Muscle layer of duodenum (tissue), 2 donors: ENCODE measurements around the gene DVL2.

Experiments
- H3K27ac ChIP-seq: one replicate; pipeline ENCODE4 v1.7.0; 2013; ENCODE audit warnings: mild to moderate bottlenecking, low read length
- H3K27me3 ChIP-seq: one replicate; pipeline ENCODE4 v1.7.0; 2013; ENCODE audit warnings: low read depth, mild to moderate bottlenecking, control low read depth, low read length
- H3K36me3 ChIP-seq, 2 donors: one replicate each; pipeline ENCODE4 v1.7.0; 2013; ENCODE audit warnings: low read length in 2 of 2, control low read depth in 1 of 2, mild to moderate bottlenecking in 1 of 2; ENCODE audit not compliant: insufficient read depth in 2 of 2, control insufficient read depth in 1 of 2
- H3K4me1 ChIP-seq, 2 donors: one replicate each; pipeline ENCODE4 v1.7.0; 2013; ENCODE audit warnings: low read length in 2 of 2, mild to moderate bottlenecking in 2 of 2, control low read depth in 1 of 2, moderate library complexity in 1 of 2; ENCODE audit not compliant: insufficient read depth in 2 of 2, control insufficient read depth in 1 of 2
- H3K4me3 ChIP-seq, 2 donors: one replicate each; pipeline ENCODE4 v1.7.0; 2013; ENCODE audit warnings: low read length in 2 of 2, low read depth in 1 of 2, mild to moderate bottlenecking in 1 of 2
- H3K9me3 ChIP-seq, 2 donors: one replicate each; pipeline ENCODE4 v1.7.0; 2013; ENCODE audit warnings: low read length in 2 of 2, control low read depth in 1 of 2, mild to moderate bottlenecking in 1 of 2; ENCODE audit not compliant: control insufficient read depth in 1 of 2
- donor health status: healthy.

Gene DVL2

DNA sequence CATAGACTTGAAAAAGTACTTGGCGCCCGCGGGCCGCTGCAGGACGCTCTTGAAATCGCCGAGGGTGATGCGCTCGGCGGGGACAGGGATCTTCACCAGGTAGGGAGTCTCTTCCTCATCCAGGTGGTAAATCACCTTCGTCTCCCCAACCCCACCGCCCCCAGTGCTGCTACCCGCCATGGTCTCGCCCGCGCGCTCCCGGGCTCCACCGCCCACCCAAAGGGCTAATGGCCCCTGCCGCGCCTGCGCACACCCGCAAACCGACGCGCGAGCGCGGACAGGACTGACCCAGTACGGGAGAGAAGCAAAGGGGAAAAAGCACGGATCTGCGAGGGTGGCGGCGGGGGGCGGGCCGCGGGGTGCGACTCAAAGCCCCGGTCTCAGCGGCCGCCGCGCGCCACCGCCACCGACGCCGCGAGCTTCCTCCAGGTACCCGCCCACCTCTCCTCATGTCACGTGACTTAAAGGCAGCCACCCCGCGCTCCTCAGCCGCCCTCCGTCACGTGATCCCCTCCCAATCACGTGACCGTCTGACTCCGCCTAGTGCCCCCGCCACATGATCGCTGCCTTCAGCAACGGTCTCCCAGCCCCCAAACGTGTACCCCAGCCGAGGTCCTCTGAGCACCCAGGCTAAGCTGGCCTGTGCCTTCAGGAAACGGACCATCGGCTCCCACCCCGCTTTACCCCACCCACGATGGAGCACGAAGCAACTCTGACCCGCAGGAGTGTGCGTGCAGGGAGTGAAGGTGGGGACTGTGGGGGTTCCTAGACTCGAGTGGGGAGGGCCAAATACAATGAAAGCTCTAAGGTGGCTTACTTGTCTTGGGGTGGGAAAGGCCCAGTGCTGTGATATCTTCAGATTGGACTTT lies at the start of gene DVL2:
DVL2 (minus strand) TSS at position 435 of the 869 bp plus-strand sequence; CDS start at position 180, 255 bp downstream.
- Histone ChIP-seq H3K27ac (peak within 1 kb of the TSS; percentile 87), H3K36me3 (peaks cover 24 to 32% of the 10 kb centered on the region in 2 donors), H3K4me3 (peak within 1 kb of the TSS; percentile 91 to 98), H3K9me3 (no peaks in the 10 kb centered on the region), H3K4me1 (peaks cover 17 to 44% of the 10 kb centered on the region in 2 donors), H3K27me3 (no peaks in the 10 kb centered on the region)

DNA sequence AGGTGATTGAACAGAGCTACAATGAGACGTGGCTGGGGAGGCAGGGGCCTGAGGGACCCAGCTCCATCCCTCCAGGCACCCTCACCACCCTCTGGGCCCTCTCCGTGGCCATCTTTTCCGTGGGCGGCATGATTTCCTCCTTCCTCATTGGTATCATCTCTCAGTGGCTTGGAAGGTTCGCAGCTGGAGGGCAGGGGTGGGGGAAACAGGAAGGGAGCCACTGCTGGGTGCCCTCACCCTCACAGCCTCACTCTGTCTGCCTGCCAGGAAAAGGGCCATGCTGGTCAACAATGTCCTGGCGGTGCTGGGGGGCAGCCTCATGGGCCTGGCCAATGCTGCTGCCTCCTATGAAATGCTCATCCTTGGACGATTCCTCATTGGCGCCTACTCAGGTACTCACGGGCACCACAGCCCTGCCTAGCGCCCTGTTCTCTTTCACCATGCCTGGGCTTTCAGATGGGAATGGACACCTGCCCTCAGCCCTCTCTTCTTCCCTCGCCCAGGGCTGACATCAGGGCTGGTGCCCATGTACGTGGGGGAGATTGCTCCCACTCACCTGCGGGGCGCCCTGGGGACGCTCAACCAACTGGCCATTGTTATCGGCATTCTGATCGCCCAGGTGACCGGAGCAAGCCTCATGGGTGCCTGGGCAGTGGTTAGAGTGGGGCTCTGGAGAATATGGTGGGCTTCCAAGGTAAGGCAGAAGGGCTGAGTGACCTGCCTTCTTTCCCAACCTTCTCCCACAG lies 49.3 kb upstream of the DVL2 start:
- Histone ChIP-seq H3K36me3 (peaks cover 3 to 28% of the 10 kb centered on the region in 2 donors), H3K4me3 (peak overlapping the region in 1 of 2 donors; percentile 68), H3K27me3 (no peaks in the 10 kb centered on the region), H3K9me3 (no peaks in the 10 kb centered on the region), H3K4me1 (peaks cover 0 to 41% of the 10 kb centered on the region in 2 donors), H3K27ac (peak overlapping the region; percentile 67)

DNA sequence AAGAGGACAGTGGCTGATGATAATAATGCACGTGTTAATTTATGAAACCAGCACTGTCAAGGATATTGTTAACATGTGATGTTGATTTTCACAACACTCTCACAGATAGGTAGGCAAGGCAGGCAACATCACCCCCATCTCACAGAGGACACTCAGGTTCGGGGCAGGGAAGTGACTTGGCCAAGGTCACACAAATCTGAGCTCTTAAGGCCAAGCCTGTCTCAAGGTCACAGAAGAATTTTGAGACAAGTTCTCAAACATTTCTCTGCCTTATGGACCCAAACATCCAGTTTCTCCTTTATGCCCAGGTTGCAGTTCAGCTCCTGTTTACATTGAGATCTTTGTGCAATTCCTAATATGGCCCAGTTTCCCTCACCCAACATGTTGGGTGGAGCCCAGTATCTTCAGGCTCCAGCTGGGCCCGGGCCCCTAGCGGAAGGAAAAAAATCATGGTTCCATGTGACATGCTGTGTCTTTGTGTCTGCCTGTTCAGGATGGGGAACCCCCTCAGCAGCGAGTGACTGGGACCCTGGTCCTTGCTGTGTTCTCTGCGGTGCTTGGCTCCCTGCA lies 48.5 kb upstream of the DVL2 start:
- Histone ChIP-seq H3K9me3 (no peaks in the 10 kb centered on the region), H3K36me3 (peaks cover 3 to 28% of the 10 kb centered on the region in 2 donors), H3K27ac (peak overlapping the region; percentile 67), H3K4me1 (peaks cover 0 to 41% of the 10 kb centered on the region in 2 donors), H3K27me3 (no peaks in the 10 kb centered on the region), H3K4me3 (peak overlapping the region; percentile 53 to 68)

DNA sequence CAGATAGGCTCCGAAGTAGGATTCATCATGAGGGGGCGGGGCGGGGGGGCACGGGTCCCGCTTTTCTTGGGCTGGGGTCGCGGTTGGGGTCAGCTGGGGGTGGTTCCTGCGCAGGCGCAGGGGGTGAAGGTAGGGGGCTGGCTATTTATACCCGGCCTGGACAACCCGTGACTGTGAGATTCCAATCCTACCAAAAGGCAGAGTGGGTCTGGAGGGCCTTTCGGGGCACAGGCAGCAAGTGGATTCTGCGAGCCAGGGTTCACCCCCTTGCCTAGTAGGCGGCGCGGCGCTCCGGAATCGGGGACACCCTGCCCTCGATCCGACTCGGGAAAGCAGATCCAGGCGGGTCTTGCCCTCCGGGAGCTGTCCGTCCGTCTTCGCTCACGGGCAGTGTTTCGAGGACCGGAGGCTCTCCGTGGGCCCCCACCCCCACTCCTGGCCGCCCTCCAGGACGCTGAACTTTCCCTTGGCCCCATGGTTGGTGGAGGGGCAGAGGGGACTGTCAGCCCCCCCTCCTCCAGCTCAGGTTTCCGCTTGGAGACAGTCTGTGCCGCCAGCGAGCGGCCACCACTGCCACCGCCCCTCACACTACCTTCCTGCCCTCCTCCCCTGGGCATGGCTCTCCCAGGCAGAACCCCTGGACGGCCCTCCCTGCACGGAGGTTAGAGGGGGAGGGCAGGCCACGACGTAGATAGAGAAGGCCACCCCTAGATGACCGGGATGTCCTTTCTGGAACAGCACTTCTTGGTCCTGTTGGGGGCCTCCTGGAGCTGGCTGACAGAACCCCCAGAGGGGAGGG lies 47.8 kb upstream of the DVL2 start:
- peaks cover 0 to 41% of the 10 kb centered on the region in 2 donors for H3K4me1 ChIP-seq
- H3K27ac ChIP-seq, result peak overlapping the region; percentile 67
- peak overlapping the region; percentile 53 to 68 for H3K4me3 ChIP-seq
- no peaks in the 10 kb centered on the region for H3K27me3 ChIP-seq
- peaks cover 3 to 25% of the 10 kb centered on the region in 2 donors for H3K36me3 ChIP-seq
- H3K9me3 ChIP-seq, result no peaks in the 10 kb centered on the region

DNA sequence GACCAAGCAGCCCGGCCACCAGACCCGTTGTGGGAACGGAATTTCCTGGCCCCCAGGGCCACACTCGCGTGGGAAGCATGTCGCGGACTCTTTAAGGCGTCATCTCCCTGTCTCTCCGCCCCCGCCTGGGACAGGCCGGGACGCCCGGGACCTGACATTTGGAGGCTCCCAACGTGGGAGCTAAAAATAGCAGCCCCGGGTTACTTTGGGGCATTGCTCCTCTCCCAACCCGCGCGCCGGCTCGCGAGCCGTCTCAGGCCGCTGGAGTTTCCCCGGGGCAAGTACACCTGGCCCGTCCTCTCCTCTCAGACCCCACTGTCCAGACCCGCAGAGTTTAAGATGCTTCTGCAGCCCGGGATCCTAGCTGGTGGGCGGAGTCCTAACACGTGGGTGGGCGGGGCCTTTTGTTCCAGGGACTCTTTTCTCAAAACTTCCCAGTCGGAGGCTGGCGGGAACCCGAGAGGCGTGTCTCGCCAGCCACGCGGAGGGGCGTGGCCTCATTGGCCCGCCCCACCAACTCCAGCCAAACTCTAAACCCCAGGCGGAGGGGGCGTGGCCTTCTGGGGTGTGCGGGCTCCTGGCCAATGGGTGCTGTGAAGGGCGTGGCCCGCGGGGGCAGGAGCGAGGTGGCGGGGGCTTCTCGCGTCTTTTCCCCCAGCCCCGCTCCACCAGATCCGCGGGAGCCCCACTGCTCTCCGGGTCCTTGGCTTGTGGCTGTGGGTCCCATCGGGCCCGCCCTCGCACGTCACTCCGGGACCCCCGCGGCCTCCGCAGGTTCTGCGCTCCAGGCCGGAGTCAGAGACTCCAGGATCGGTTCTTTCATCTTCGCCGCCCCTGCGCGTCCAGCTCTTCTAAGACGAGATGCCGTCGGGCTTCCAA lies 47.0 kb upstream of the DVL2 start, which contains the start of gene SLC2A4:
SLC2A4 (plus strand) TSS at position 645 of the 879 bp plus-strand sequence; CDS start at position 862, 217 bp downstream.
- no peaks in the 10 kb centered on the region for H3K9me3 ChIP-seq
- no peaks in the 10 kb centered on the region for H3K27me3 ChIP-seq
- peak within 1 kb of the TSS; percentile 66 to 68 for H3K4me3 ChIP-seq
- H3K4me1 ChIP-seq, result peaks cover 0 to 41% of the 10 kb centered on the region in 2 donors
- H3K27ac ChIP-seq, result peak within 1 kb of the TSS; percentile 86
- H3K36me3 ChIP-seq, result peaks cover 3 to 21% of the 10 kb centered on the region in 2 donors

DNA sequence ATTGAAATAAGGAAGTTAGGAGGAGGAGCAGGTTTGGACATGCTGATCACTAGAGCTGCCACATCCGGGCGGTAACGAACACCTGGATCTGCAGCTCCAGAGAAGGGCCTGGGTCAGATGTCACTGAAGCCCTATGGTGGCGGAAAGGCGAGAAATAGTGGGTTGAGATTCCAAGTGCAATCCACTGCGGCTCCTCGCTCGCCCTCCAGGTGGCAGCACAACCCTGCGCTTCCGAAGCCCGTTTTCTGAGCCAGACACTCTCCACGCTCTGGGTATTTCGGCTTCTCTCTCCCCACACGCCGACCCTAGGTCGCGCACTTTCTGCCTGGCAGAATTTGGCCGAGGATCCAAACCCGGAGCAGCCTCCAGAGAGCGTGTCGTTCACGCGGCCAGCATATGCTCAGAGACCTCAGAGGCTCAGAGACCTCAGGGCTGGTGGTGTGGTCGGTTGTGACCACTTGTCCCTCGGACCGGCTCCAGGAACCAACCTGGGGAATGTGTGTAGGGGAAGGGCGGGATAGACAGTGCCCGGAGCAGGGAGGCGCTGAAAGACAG lies 46.3 kb upstream of the DVL2 start:
- H3K27ac ChIP-seq, result peak overlapping the region; percentile 86
- no peaks in the 10 kb centered on the region for H3K27me3 ChIP-seq
- no peaks in the 10 kb centered on the region for H3K9me3 ChIP-seq
- peaks cover 0 to 41% of the 10 kb centered on the region in 2 donors for H3K4me1 ChIP-seq
- peaks cover 3 to 18% of the 10 kb centered on the region in 2 donors for H3K36me3 ChIP-seq
- H3K4me3 ChIP-seq, result peak overlapping the region; percentile 66 to 68

DNA sequence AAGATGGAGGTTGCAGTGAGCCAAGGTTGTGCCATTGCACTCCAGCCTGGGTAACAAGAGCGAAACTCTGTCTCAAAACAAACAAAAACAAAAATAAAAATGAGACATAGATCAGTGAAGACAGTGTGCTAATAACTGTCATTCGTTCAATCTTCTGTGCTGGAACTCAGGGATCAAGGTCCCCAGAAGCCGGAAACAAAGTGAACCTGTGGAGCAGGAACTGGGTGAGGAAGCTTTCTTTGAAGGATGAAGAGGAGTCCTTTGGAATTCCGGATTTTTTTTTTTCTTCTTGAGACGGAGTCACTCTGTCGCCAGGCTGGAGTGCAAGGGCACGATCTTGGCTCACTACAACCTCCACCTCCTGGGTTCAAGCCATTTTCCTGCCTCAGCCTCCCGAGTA lies 45.1 kb upstream of the DVL2 start:
- H3K4me1 ChIP-seq, result peaks cover 0 to 31% of the 10 kb centered on the region in 2 donors
- peaks cover 3 to 7% of the 10 kb centered on the region in 2 donors for H3K36me3 ChIP-seq
- H3K4me3 ChIP-seq, result no peak overlapping the region
- H3K27ac ChIP-seq, result no peak overlapping the region
- H3K27me3 ChIP-seq, result no peaks in the 10 kb centered on the region
- no peaks in the 10 kb centered on the region for H3K9me3 ChIP-seq

DNA sequence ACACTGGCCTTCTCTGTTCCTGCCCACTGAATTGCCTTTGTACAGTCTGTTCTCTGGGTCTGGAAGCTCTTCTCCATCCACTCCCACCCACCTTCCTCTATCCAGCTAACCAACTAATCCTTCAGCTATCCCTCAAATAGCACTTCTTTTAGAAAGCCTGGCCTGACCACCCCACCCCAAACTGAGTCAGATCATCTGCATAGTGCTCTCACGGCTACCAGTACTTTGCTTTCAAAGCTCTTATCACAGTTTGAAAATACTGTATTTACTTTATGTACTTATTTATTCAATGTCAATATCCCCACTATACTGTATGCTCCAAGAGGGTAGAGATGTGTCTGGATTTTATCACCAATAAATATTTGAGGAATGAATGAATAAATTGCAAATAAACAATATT lies 32.5 kb upstream of the DVL2 start:
- no peaks in the 10 kb centered on the region for H3K36me3 ChIP-seq
- H3K27ac ChIP-seq, result no peak overlapping the region
- H3K27me3 ChIP-seq, result peaks cover 22% of the 10 kb centered on the region
- no peaks in the 10 kb centered on the region for H3K9me3 ChIP-seq
- no peak overlapping the region for H3K4me3 ChIP-seq
- peaks cover 0 to 19% of the 10 kb centered on the region in 2 donors for H3K4me1 ChIP-seq

DNA sequence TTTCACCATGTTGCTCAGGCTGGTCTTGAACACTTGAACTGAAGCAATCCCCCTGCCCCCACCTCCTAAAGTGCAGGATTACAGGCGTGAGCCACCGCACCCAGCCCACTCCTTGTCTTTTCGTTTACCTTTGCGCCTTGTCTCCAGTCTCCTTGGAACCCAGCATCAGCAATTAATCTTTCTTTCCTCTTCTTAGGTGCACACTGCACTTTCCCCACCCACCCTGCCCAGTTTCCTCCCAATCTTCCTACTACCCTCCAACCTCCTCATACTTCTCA lies 29.4 kb upstream of the DVL2 start:
- no peak overlapping the region for H3K4me3 ChIP-seq
- peak overlapping the region; percentile 88 for H3K27ac ChIP-seq
- no peaks in the 10 kb centered on the region for H3K9me3 ChIP-seq
- peaks cover 0 to 32% of the 10 kb centered on the region in 2 donors for H3K4me1 ChIP-seq
- H3K27me3 ChIP-seq, result peaks cover 28% of the 10 kb centered on the region
- H3K36me3 ChIP-seq, result peaks cover 9% of the 10 kb centered on the region in 2 donors
